Measurements from ENCODE around the gene IL12RB1. TPM values are rescaled to one million over a fixed set of nuclear protein-coding genes. Genes with fewer than 3 reads are reported as not detected.

The IL12RB1 gene
- 0.35 TPM in 1 of 2 replicates, not detected in the other for total RNA-seq (ENCODE audit: low replicate concordance)

DNA sequence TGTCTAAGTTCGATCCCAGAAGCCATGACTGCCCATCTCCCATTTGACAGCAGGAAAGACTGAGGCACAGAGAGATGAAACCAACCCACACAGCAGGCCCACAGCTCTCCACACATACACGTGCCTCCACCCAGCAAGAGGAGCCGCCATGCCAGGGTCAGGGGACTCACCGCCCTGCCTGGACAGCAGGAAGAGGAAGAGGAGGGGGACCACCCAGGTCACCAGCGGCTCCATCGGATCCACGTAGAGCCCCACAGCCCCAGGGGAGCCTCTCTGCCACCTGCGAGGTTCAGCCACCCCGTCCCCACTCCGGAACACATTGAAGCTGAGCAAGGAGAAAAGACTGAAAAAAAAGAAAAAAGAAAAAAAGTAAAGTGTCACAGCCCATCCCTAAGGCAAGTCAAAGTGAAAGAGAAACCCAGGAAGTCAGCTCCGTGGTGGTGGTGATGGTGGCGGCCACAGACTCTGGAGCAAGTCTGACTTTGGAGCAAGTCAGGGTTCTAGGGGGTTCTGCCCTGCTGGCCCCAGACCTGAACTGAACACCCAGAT, at the start of gene IL12RB1:
TSS of gene IL12RB1 (minus strand) at position 345 of the 549 bp plus-strand sequence. CDS start at position 234, 111 bp downstream.

DNA sequence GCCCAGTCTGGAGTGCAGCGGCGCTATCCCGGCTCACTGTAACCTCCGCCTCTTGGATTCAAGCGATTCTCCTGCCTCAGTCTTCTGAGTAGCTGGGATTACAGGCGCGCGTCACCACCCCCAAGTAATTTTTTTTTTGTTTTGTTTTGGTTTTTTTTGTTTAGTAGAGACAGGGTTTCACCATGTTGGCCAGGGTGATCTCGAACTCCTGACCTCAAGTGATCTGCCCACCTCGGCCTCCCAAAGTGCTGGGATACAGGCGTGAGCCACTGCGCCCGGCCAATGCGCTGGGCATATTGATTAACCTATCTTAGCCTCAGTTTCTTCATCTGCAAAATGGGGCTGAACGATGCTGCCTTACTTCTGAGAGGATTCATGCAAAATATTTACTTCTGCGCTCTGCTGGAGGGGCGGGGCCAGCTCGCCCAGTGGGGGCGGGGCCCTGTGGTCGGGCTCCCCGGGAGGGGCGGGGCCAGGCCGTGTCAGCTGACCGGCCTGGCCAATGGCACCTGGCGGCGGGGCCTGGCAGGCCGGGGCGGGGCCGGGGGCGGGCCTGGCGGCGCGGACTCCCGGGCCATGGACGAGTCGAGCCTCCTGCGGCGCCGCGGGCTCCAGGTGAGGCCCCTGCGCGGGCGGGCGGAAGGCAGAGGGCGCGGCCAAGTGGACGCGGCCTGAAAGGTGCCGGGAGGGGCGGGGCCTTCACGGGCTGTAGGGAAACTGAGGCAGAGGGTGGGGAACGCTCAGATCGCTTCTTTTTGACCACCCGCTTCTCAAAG, 10.7 kb upstream of the IL12RB1 start, which contains the start of gene MAST3:
TSS of gene MAST3 (plus strand) at position 562 of the 776 bp plus-strand sequence. CDS start at position 577, 15 bp downstream.

Other genes starting within 250 kb of the IL12RB1 start
- 1.3 and 1.9 TPM in 2 replicates for gene JAK3, start 239.0 kb downstream of the IL12RB1 start, total RNA-seq (ENCODE audit: low replicate concordance)
- 662 and 1,392 TPM in 2 replicates for gene RPL18A, start 227.0 kb downstream of the IL12RB1 start, total RNA-seq (ENCODE audit: low replicate concordance)
- not detected in 2 replicates for gene SLC5A5, start 215.0 kb downstream of the IL12RB1 start, total RNA-seq (ENCODE audit: low replicate concordance)
- gene CCDC124, start 153.9 kb downstream of the IL12RB1 start, total RNA-seq (ENCODE audit: low replicate concordance) = 42.5 and 59.5 TPM in 2 replicates
- not detected in 2 replicates for gene KCNN1, start 119.8 kb downstream of the IL12RB1 start, total RNA-seq (ENCODE audit: low replicate concordance)
- gene ARRDC2, start 78.8 kb downstream of the IL12RB1 start, total RNA-seq (ENCODE audit: low replicate concordance) = 4.2 and 5.9 TPM in 2 replicates
- gene MAST3, start 10.8 kb upstream of the IL12RB1 start, total RNA-seq (ENCODE audit: low replicate concordance) = 1.7 and 3.2 TPM in 2 replicates
- gene PIK3R2, start 66.2 kb upstream of the IL12RB1 start, total RNA-seq (ENCODE audit: low replicate concordance) = 6.9 and 8.5 TPM in 2 replicates
- gene IFI30, start 86.9 kb upstream of the IL12RB1 start, total RNA-seq (ENCODE audit: low replicate concordance) = 6.1 and 16.7 TPM in 2 replicates
- gene MPV17L2, start 106.3 kb upstream of the IL12RB1 start, total RNA-seq (ENCODE audit: low replicate concordance) = 3.3 and 11.6 TPM in 2 replicates
- gene RAB3A, start 117.1 kb upstream of the IL12RB1 start, total RNA-seq (ENCODE audit: low replicate concordance) = 1.4 and 3.4 TPM in 2 replicates
- 1.6 and 2.1 TPM in 2 replicates for gene PDE4C, start 139.5 kb upstream of the IL12RB1 start, total RNA-seq (ENCODE audit: low replicate concordance)
- 0.23 and 1.3 TPM in 2 replicates for gene IQCN, start 187.5 kb upstream of the IL12RB1 start, total RNA-seq (ENCODE audit: low replicate concordance)
- 28.0 and 106 TPM in 2 replicates for gene JUND, start 194.7 kb upstream of the IL12RB1 start, total RNA-seq (ENCODE audit: low replicate concordance)
- gene LSM4, start 236.1 kb upstream of the IL12RB1 start, total RNA-seq (ENCODE audit: low replicate concordance) = 37.7 and 155 TPM in 2 replicates

Data from smooth muscle cell of the coronary artery (primary cell).